ENCODE data around the gene MAP7D1.

Gene MAP7D1

GRCh38 chr1:36160388-36160948 is 4.5 kb downstream of the MAP7D1 start:
- Histone ChIP-seq H2AFZ (ENCODE audit: low read depth, low read length) (no peak overlapping the region), H3K4me1 (ENCODE audit: insufficient read depth, low read length) (peaks cover 40% of the 10 kb centered on the region), H3K9me3 (ENCODE audit: low read length) (no peaks in the 10 kb centered on the region), H3K4me3 (ENCODE audit: low read length) (peak overlapping the region; percentile 40), H3K36me3 (ENCODE audit: insufficient read depth, low read length) (peaks cover 21% of the 10 kb centered on the region), H3K27me3 (ENCODE audit: insufficient read depth, low read length) (no peaks in the 10 kb centered on the region)

DNA sequence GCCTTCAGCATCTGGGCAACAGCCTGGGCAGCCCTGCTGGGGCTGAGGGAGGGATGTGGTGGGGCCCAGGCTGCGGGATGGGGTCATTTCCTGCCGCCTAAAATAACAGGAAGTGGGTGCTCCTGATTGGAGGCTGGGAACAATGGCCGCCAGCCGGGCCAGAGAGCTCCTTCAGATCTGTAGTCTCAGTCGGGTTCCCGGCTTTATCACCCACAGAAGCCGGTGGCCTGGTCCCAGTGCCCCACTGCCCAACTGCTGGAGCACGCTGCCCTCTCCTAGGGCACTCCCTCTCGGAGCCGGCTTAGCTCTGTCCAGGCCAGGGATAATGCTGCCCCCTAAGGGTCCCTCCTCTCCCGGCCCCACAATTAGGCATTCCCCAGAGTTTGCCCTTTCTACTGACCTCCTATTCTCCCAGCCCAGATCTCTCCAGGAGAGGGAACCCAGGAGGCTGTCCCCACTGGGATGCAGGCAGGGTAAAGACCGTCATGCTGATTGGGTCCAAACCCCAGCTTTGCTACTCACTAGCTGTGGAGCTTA is 5.1 kb downstream of the MAP7D1 start:
- H3K36me3 ChIP-seq (ENCODE audit: insufficient read depth, low read length): peaks cover 21% of the 10 kb centered on the region
- no peaks in the 10 kb centered on the region for H3K27me3 ChIP-seq (ENCODE audit: insufficient read depth, low read length)
- peak overlapping the region; percentile 40 for H3K4me3 ChIP-seq (ENCODE audit: low read length)
- peaks cover 42% of the 10 kb centered on the region for H3K4me1 ChIP-seq (ENCODE audit: insufficient read depth, low read length)
- no peak overlapping the region for H2AFZ ChIP-seq (ENCODE audit: low read depth, low read length)
- H3K9me3 ChIP-seq (ENCODE audit: low read length): no peaks in the 10 kb centered on the region

DNA sequence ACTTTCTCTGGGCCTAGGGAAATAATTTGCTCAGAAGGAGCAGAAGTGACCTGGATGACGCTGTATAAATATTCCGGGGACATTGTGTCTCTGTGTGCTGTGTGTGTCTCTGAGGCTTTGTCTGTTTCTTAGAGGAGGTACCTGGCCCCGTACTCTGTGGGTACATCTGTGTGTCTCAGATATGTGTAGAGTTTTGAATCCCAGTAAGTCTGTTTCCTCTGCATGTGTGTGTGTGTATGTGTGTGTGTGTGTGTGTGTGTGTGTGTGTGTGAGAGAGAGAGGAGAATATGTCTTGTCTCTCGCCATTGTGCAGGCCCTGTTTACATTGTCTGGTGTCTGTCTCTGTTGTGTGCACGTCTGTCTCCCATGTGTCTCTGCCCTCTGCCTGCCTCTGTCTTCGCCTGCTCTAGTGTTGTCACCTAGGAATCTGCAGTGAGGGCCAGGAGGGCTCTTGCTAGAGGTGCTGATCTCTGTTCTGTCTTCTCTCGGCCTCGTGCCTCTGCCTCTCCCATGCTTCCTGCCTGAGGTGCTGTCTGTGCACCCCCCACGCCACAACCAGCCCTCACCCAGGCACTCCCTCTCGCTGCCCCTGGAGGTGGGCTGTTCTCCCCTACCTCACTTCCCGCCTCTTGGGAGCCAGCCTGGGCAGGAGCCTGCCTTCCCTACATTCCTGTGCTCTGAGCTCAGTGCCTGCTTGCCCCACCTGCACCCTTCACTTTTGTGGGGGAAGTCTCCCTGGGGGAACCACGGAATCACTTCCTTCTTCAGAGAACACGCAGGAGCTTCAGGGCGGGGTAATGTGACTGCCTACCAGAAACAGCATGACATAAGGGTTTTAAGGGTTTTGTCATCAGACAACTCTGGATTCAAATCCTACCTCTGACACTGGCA is 5.9 kb downstream of the MAP7D1 start:
- Histone ChIP-seq H3K4me3 (ENCODE audit: low read length) (no peak overlapping the region), H3K9me3 (ENCODE audit: low read length) (no peaks in the 10 kb centered on the region), H2AFZ (ENCODE audit: low read depth, low read length) (no peak overlapping the region), H3K4me1 (ENCODE audit: insufficient read depth, low read length) (peaks cover 44% of the 10 kb centered on the region), H3K27me3 (ENCODE audit: insufficient read depth, low read length) (no peaks in the 10 kb centered on the region), H3K36me3 (ENCODE audit: insufficient read depth, low read length) (peaks cover 26% of the 10 kb centered on the region)

GRCh38 chr1:36162680-36163239 is 6.8 kb downstream of the MAP7D1 start:
- Histone ChIP-seq H3K27me3 (ENCODE audit: insufficient read depth, low read length) (no peaks in the 10 kb centered on the region), H3K9me3 (ENCODE audit: low read length) (no peaks in the 10 kb centered on the region), H2AFZ (ENCODE audit: low read depth, low read length) (no peak overlapping the region), H3K36me3 (ENCODE audit: insufficient read depth, low read length) (peaks cover 35% of the 10 kb centered on the region), H3K4me1 (ENCODE audit: insufficient read depth, low read length) (peaks cover 39% of the 10 kb centered on the region), H3K4me3 (ENCODE audit: low read length) (no peak overlapping the region)

- Histone ChIP-seq H3K27me3 (ENCODE audit: insufficient read depth, low read length) (no peaks in the 10 kb centered on the region), H3K36me3 (ENCODE audit: insufficient read depth, low read length) (peaks cover 36% of the 10 kb centered on the region), H3K4me3 (ENCODE audit: low read length) (no peak overlapping the region), H3K4me1 (ENCODE audit: insufficient read depth, low read length) (peaks cover 32% of the 10 kb centered on the region), H2AFZ (ENCODE audit: low read depth, low read length) (no peak overlapping the region), H3K9me3 (ENCODE audit: low read length) (no peaks in the 10 kb centered on the region)
Observed at GRCh38 chr1:36163426-36163825, 7.5 kb downstream of the MAP7D1 start.

DNA sequence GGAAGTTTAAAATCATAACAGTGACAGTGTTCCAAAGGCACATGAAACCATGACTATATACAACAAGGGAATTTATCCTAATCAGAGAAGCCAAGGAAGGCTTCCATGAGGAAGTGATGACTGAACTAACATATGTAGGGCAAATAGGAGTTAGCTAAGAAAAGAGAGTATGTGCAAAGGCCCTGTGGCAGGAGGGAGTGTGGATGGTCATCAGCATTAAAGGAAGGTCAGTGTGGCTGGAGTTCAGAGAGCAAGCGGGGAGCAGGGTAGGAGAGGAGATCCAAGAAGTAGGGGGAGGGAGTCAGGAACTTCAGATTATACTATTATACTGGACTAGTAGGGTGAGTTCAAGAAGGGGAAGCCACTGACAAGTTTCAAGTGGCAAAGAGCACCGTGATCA is 8.4 kb downstream of the MAP7D1 start:
- Histone ChIP-seq H2AFZ (ENCODE audit: low read depth, low read length) (no peak overlapping the region), H3K9me3 (ENCODE audit: low read length) (no peaks in the 10 kb centered on the region), H3K36me3 (ENCODE audit: insufficient read depth, low read length) (peaks cover 38% of the 10 kb centered on the region), H3K4me1 (ENCODE audit: insufficient read depth, low read length) (peaks cover 28% of the 10 kb centered on the region), H3K4me3 (ENCODE audit: low read length) (no peak overlapping the region), H3K27me3 (ENCODE audit: insufficient read depth, low read length) (no peaks in the 10 kb centered on the region)

DNA sequence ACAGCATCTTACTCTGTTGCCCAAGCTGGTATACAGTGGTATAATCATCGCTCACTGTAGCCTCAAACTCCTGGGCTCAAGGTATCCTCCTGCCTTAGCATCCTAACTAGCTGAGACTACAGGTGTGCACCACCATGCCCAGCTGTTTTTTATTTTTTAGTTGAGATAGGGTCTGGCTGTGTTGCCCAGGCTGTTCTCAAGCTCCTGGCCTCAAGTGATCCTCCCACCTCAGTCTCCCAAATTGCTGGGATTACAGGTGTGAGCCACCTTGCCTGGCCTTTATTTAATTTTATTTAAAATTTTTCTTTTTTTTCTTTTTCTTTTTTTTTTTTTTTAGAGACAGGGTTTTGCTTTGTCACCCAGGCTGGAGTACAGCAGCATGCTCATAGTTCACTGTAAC is 9.2 kb downstream of the MAP7D1 start:
- no peak overlapping the region for H2AFZ ChIP-seq (ENCODE audit: low read depth, low read length)
- H3K4me1 ChIP-seq (ENCODE audit: insufficient read depth, low read length): peaks cover 24% of the 10 kb centered on the region
- no peaks in the 10 kb centered on the region for H3K27me3 ChIP-seq (ENCODE audit: insufficient read depth, low read length)
- peaks cover 41% of the 10 kb centered on the region for H3K36me3 ChIP-seq (ENCODE audit: insufficient read depth, low read length)
- no peak overlapping the region for H3K4me3 ChIP-seq (ENCODE audit: low read length)
- no peaks in the 10 kb centered on the region for H3K9me3 ChIP-seq (ENCODE audit: low read length)

- H2AFZ ChIP-seq (ENCODE audit: low read depth, low read length): no peak overlapping the region
- no peaks in the 10 kb centered on the region for H3K27me3 ChIP-seq (ENCODE audit: insufficient read depth, low read length)
- H3K4me3 ChIP-seq (ENCODE audit: low read length): no peak overlapping the region
- peaks cover 51% of the 10 kb centered on the region for H3K36me3 ChIP-seq (ENCODE audit: insufficient read depth, low read length)
- peaks cover 14% of the 10 kb centered on the region for H3K4me1 ChIP-seq (ENCODE audit: insufficient read depth, low read length)
- no peaks in the 10 kb centered on the region for H3K9me3 ChIP-seq (ENCODE audit: low read length)
Observed at GRCh38 chr1:36166136-36166535, 10.2 kb downstream of the MAP7D1 start.

GRCh38 chr1:36166938-36167905 is 11.3 kb downstream of the MAP7D1 start:
- H3K4me1 ChIP-seq (ENCODE audit: insufficient read depth, low read length): peaks cover 3% of the 10 kb centered on the region
- H3K27me3 ChIP-seq (ENCODE audit: insufficient read depth, low read length): no peaks in the 10 kb centered on the region
- no peak overlapping the region for H2AFZ ChIP-seq (ENCODE audit: low read depth, low read length)
- H3K4me3 ChIP-seq (ENCODE audit: low read length): no peak overlapping the region
- no peaks in the 10 kb centered on the region for H3K9me3 ChIP-seq (ENCODE audit: low read length)
- H3K36me3 ChIP-seq (ENCODE audit: insufficient read depth, low read length): peaks cover 57% of the 10 kb centered on the region

DNA sequence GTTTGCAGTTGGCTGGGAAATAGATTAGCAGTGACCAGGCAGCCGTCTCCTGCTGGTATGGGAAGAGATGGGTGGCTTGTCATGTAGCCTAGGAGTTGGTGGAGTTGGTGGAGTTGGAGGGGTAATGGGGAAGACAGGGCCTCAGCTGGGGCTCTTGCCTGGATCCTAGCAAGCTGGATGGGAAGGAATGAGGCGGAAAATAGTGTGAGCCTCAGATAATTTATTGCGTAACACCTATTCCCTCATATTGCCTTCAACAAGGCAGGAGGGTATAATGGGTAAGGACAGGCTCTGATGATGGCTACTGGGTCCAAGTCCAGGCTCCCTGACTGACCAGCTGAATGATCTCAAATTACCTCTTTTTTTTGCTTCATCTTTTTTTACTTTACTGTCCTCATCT is 12.6 kb downstream of the MAP7D1 start:
- H3K36me3 ChIP-seq (ENCODE audit: insufficient read depth, low read length): peaks cover 70% of the 10 kb centered on the region

GRCh38 chr1:36170643-36171412 is 14.9 kb downstream of the MAP7D1 start:
- Histone ChIP-seq H3K4me3 (ENCODE audit: low read length) (no peak overlapping the region), H3K4me1 (ENCODE audit: insufficient read depth, low read length) (peaks cover 3% of the 10 kb centered on the region), H3K9me3 (ENCODE audit: low read length) (no peaks in the 10 kb centered on the region), H2AFZ (ENCODE audit: low read depth, low read length) (no peak overlapping the region), H3K36me3 (ENCODE audit: insufficient read depth, low read length) (peaks cover 82% of the 10 kb centered on the region), H3K27me3 (ENCODE audit: insufficient read depth, low read length) (no peaks in the 10 kb centered on the region)

More for the DNA sequence above, 12.6 kb downstream of the MAP7D1 start:
- no peaks in the 10 kb centered on the region for H3K9me3 ChIP-seq (ENCODE audit: low read length)
- no peaks in the 10 kb centered on the region for H3K27me3 ChIP-seq (ENCODE audit: insufficient read depth, low read length)
- no peak overlapping the region for H2AFZ ChIP-seq (ENCODE audit: low read depth, low read length)
- no peak overlapping the region for H3K4me3 ChIP-seq (ENCODE audit: low read length)
- peaks cover 3% of the 10 kb centered on the region for H3K4me1 ChIP-seq (ENCODE audit: insufficient read depth, low read length)
